ENCODE data around the gene OR2L2.

GRCh38 chr1:248046536-248046935 lies 16.7 kb downstream of the OR2L2 start, which contains the start of gene OR2L3:
- TF ChIP-seq CTCF (IDR thresholded peaks at IDR 0.05 in 2 of 3, conservative IDR thresholded peaks at IDR 0.05 in 1 of 3; ENCODE audit: borderline replicate concordance in 1 of 3, insufficient read depth in 1 of 3, low read depth in 2 of 3, low read length in 2 of 3) (no peak), EZH2phosphoT487 (IDR thresholded peaks at IDR 0.05; ENCODE audit: borderline replicate concordance) (no peak), EZH2 (IDR thresholded peaks at IDR 0.05) (no peak), MAX (IDR thresholded peaks at IDR 0.05) (no peak), POLR2A (IDR thresholded peaks at IDR 0.05; ENCODE audit: borderline replicate concordance, extremely low read depth, insufficient read depth, insufficient read length) (no peak)
